K562 (cell line): ENCODE results near the gene ZSCAN21. TPM values are rescaled to one million over a fixed set of nuclear protein-coding genes. Genes with fewer than 3 reads are reported as not detected.
A peak's percentile ranks its signal among the peaks of the same experiment; 100 is the strongest.

Experiments used
- BCLAF1 ChIP-seq, 2 experiments: fragments of 450-650 bp in 1 of 2; IDR thresholded peaks; 2 replicates each; pipeline ENCODE4 v1.6.1; 2011 to 2017; ENCODE audit warnings: low read depth in 2 of 2, antibody characterized with exemption in 1 of 2, borderline replicate concordance in 1 of 2, low read length in 1 of 2, mild to moderate bottlenecking in 1 of 2, mixed read lengths in 1 of 2; ENCODE audit not compliant: control insufficient read depth in 1 of 2
- BRD9 ChIP-seq: fragments of 450-650 bp; IDR thresholded peaks from 2 replicates; pipeline ENCODE4 v1.6.1; 2018; ENCODE audit warnings: low read depth; ENCODE audit not compliant: partially characterized antibody
- CXXC5 ChIP-seq: fragments of 250-450 bp; sonication (Bioruptor Pico); IDR thresholded peaks from 2 replicates; pipeline ENCODE4 v1.8.0; 2022; ENCODE audit warnings: inconsistent platforms, mild to moderate bottlenecking, moderate library complexity
- GABPA ChIP-seq: fragments of 200-800 bp; sonication (Bioruptor generic); conservative IDR thresholded peaks from 2 replicates; pipeline ENCODE4 v1.6.1; 2016; ENCODE audit warnings: low read depth, missing genetic modification characterization, missing compliant biosample characterization
- GTF2E2 ChIP-seq: fragments of 200-800 bp; sonication (Bioruptor generic); IDR thresholded peaks from 2 replicates; pipeline ENCODE4 v1.6.1; 2016; ENCODE audit warnings: missing genetic modification characterization, missing compliant biosample characterization
- JUN ChIP-seq, 2 experiments: sonication (generic) in 1 of 2; formaldehyde crosslinking in 1 of 2; IDR thresholded peaks; 2 replicates each; pipeline versions ENCODE4 v1.6.1 to v1.8.0; 2012 to 2022; ENCODE audit warnings: borderline replicate concordance in 2 of 2, mild to moderate bottlenecking in 2 of 2, improper control_type of control experiment in 1 of 2, low read depth in 1 of 2, low read length in 1 of 2, missing genetic modification reagents in 1 of 2
- JUNB ChIP-seq: fragments of 450-650 bp; formaldehyde crosslinking; conservative IDR thresholded peaks from 2 replicates; pipeline ENCODE4 v1.4.0; 2020; ENCODE audit warnings: mild to moderate bottlenecking
- KAT7 ChIP-seq: sonication (generic); formaldehyde crosslinking; IDR thresholded peaks from 2 replicates; pipeline ENCODE4 v1.8.0; 2022; ENCODE audit warnings: missing genetic modification reagents, mild to moderate bottlenecking, borderline replicate concordance
- KLF16 ChIP-seq: IDR thresholded peaks from 2 replicates; pipeline ENCODE4 v1.6.1; 2016; ENCODE audit warnings: antibody characterized with exemption
- MAFF ChIP-seq: IDR thresholded peaks from 2 replicates; pipeline ENCODE4 v1.6.1; 2012; ENCODE audit warnings: low read length, improper control_type of control experiment
- NR4A1 ChIP-seq, 2 experiments: fragments of 250-450 bp in 1 of 2; fragments of 450-650 bp in 1 of 2; sonication (Bioruptor Pico) in 1 of 2; IDR thresholded peaks; 2 replicates each; pipeline versions ENCODE4 v1.4.0 to v1.6.1; 2016 to 2020; ENCODE audit warnings: mild to moderate bottlenecking in 2 of 2, missing compliant biosample characterization in 1 of 2, missing genetic modification characterization in 1 of 2, moderate library complexity in 1 of 2
- RFX5 ChIP-seq: IDR thresholded peaks from 2 replicates; pipeline ENCODE4 v1.6.1; 2011; ENCODE audit warnings: low read depth, mild to moderate bottlenecking, improper control_type of control experiment, low read length
- SIX5 ChIP-seq, 2 experiments: IDR thresholded peaks; 2 replicates each; pipeline ENCODE4 v1.6.1; 2011; ENCODE audit warnings: low read length in 2 of 2, borderline replicate concordance in 1 of 2, low read depth in 1 of 2, mild to moderate bottlenecking in 1 of 2, moderate library complexity in 1 of 2; ENCODE audit not compliant: insufficient read depth in 1 of 2
- SMARCE1 ChIP-seq: fragments of 450-650 bp; IDR thresholded peaks from 2 replicates; pipeline ENCODE4 v1.7.1; 2016; ENCODE audit warnings: mild to moderate bottlenecking
- SOX6 ChIP-seq: fragments of 450-650 bp; IDR thresholded peaks from 2 replicates; pipeline ENCODE4 v1.6.1; 2014; ENCODE audit warnings: mild to moderate bottlenecking
- TCF7 ChIP-seq: sonication (generic); IDR thresholded peaks from 2 replicates; pipeline ENCODE4 v1.6.1; 2016; ENCODE audit warnings: antibody characterized with exemption, borderline replicate concordance
- TEAD1 ChIP-seq, 2 experiments: fragments of 450-650 bp in 1 of 2; sonication (generic) in 1 of 2; formaldehyde crosslinking; IDR thresholded peaks; 2 replicates each; pipeline versions ENCODE4 v1.4.0 to v1.8.0; 2020 to 2022; ENCODE audit warnings: mild to moderate bottlenecking in 2 of 2, missing genetic modification reagents in 1 of 2
- ZKSCAN8 ChIP-seq: fragments of 200-800 bp; sonication (Bioruptor generic); IDR thresholded peaks from 2 replicates; pipeline ENCODE4 v1.6.1; 2016; ENCODE audit warnings: missing genetic modification characterization, missing compliant biosample characterization
- ZNF280B ChIP-seq: fragments of 250-450 bp; sonication (Bioruptor Pico); IDR thresholded peaks from 2 replicates; pipeline ENCODE4 v1.5.1; 2021; ENCODE audit warnings: mild to moderate bottlenecking
- ZSCAN29 ChIP-seq: fragments of 450-650 bp; IDR thresholded peaks from 2 replicates; pipeline ENCODE4 v1.6.1; 2017
- ZSCAN32 ChIP-seq: fragments of 450-650 bp; formaldehyde crosslinking; IDR thresholded peaks from 2 replicates; pipeline ENCODE4 v1.4.0; 2020; ENCODE audit warnings: mild to moderate bottlenecking, moderate library complexity
- polyA plus RNA-seq, 8 experiments: library from polyadenylated mRNA; depleted of rRNA in 4 of 8; stranded (reverse) in 5 of 8; unstranded in 3 of 8; fragments of >200 nt; fragmentation: Nextera tagmentation in 2 of 8; fragmentation: Illumina TruSeq in 1 of 8; extraction: Ambion mirVana in 2 of 8; extraction: Trizol in 1 of 8; gene quantifications; 2 replicates each; pipeline versions ENCODE4 v1.2.1 to v1.2.3, GENCODE V29; 2011 to 2014; ENCODE audit warnings: inconsistent platforms in 1 of 8, missing spikeins in 1 of 8
- total RNA-seq, 7 experiments: library from RNA; depleted of rRNA in 6 of 7; stranded (reverse); fragments of >200 nt in 6 of 7; fragmentation: Illumina TruSeq in 2 of 7; extraction: Trizol in 2 of 7; gene quantifications; 2 replicates each; pipeline versions ENCODE4 v1.2.1 to v1.2.3, GENCODE V29; 2011 to 2021; ENCODE audit warnings: low replicate concordance in 1 of 7

Gene ZSCAN21
- total and polyA plus RNA-seq, 9 of the 15 experiments (the other 6 are each of a cell fraction or from before 2014, with no cell fraction given), result 5.9 to 15.5 (median 13.2) TPM

GRCh38 chr7:100015232-100016214, 34.1 kb upstream of the ZSCAN21 start, which contains the start of gene ZKSCAN1 (continued):
- TF ChIP-seq CXXC5 (CRISPR knock-in tag), result peak; percentile 78
- TF ChIP-seq ZNF280B (CRISPR knock-in tag), result no peak
- no peak for TF ChIP-seq ZSCAN32 (CRISPR knock-in tag)
- TF ChIP-seq JUN (IDR thresholded peaks at IDR 0.05; ENCODE audit: borderline replicate concordance, low read depth, low read length), result peak; percentile 92
- TF ChIP-seq JUN (CRISPR knock-in tag; IDR thresholded peaks at IDR 0.05; ENCODE audit: borderline replicate concordance), result peak; percentile 42; the same call in 1 of the 2 replicates
- TF ChIP-seq KAT7, result 0 out of 2 replicates have a peak, but pooled peaks have one; percentile 30
- no peak for TF ChIP-seq BRD9
- peak; percentile 88; the same call in 1 of the 2 replicates for TF ChIP-seq TCF7
- TF ChIP-seq SOX6, result peak; percentile 73
- TF ChIP-seq KLF16, result no peak
- no peak for TF ChIP-seq NR4A1 (CRISPR knock-in tag; IDR thresholded peaks at IDR 0.05)
- TF ChIP-seq NR4A1 (tag; IDR thresholded peaks at IDR 0.05), result no peak
- TF ChIP-seq ZSCAN29, result 0 out of 2 replicates have a peak, but pooled peaks have one; percentile 29
- TF ChIP-seq RFX5, result no peak
- TF ChIP-seq GTF2E2 (tag), result peak; percentile 69; the same call in 1 of the 2 replicates
- TF ChIP-seq ZKSCAN8 (CRISPR knock-in tag), result no peak
- TF ChIP-seq JUNB (CRISPR knock-in tag), result peak; percentile 75
- TF ChIP-seq MAFF, result no peak
- no peak for TF ChIP-seq TEAD1 (CRISPR knock-in tag; IDR thresholded peaks at IDR 0.05)
- TF ChIP-seq SIX5 (IDR thresholded peaks at IDR 0.05; ENCODE audit: borderline replicate concordance in 1 of 2, insufficient read depth in 1 of 2, low read depth in 1 of 2, low read length in 2 of 2), result peak in 1 of 2 experiments; percentile 39; a peak in 2 of 4 replicates
- TF ChIP-seq SMARCE1, result no peak
- TF ChIP-seq GABPA, result peak; percentile 99
- TF ChIP-seq BCLAF1 (IDR thresholded peaks at IDR 0.05; ENCODE audit: borderline replicate concordance in 1 of 2, control insufficient read depth in 1 of 2, low read depth in 2 of 2, low read length in 1 of 2), result peak in 1 of 2 experiments; percentile 83; a peak in 1 of 4 replicates
